Esophagus squamous epithelium (tissue), 5 donors: ENCODE data around the gene TMEM9. TPM values are rescaled to one million over a fixed set of nuclear protein-coding genes. Genes with fewer than 3 reads are reported as not detected.

Experiments
- DNase-seq: peaks from one replicate; lab custom pipeline; 2025; lab: John Stamatoyannopoulos, UW
- H3K27ac ChIP-seq, 4 donors: fragments of 200-600 bp; sonication (generic); one replicate each; pipeline ENCODE4 v1.5.1; 2016 to 2019; ENCODE audit warnings: mild to moderate bottlenecking in 1 of 4
- H3K27me3 ChIP-seq, 4 donors: fragments of 200-600 bp; sonication (generic); 1 replicate in 3 of 4; 2 replicates in 1 of 4; pipeline versions ENCODE4 v1.5.1 to v1.6.0; 2017 to 2021; ENCODE audit warnings: antibody characterized with exemption in 1 of 4
- H3K36me3 ChIP-seq, 3 donors: fragments of 200-600 bp; sonication (generic); one replicate each; pipeline ENCODE4 v1.5.1; 2016 to 2019
- H3K4me1 ChIP-seq, 3 donors: fragments of 200-600 bp; sonication (generic); one replicate each; pipeline ENCODE4 v1.5.1; 2017 to 2019
- H3K4me3 ChIP-seq, 4 donors: fragments of 200-600 bp; sonication (generic); 1 replicate in 3 of 4; 2 replicates in 1 of 4; pipeline ENCODE4 v1.5.1; 2016 to 2019; ENCODE audit warnings: mild to moderate bottlenecking in 2 of 4, moderate library complexity in 1 of 4
- H3K9me3 ChIP-seq, 3 donors: fragments of 200-600 bp; sonication (generic); one replicate each; pipeline ENCODE4 v1.5.1; 2016 to 2019
- CTCF ChIP-seq, 6 experiments: fragments of 450-650 bp in 4 of 6; fragments of 200-600 bp in 2 of 6; sonication (generic) in 2 of 6; IDR thresholded peaks; one replicate each; pipeline ENCODE4 v1.5.1; 2016 to 2019; ENCODE audit warnings: antibody characterized with exemption in 6 of 6, mild to moderate bottlenecking in 4 of 6, moderate library complexity in 4 of 6
- POLR2A ChIP-seq, 4 donors: fragments of 450-650 bp; IDR thresholded peaks; one replicate each; pipeline ENCODE4 v1.6.1; 2017; ENCODE audit warnings: antibody characterized with exemption in 4 of 4, mild to moderate bottlenecking in 4 of 4, moderate library complexity in 3 of 4
- WGBS, 2 donors: methylation state at CpG; one replicate each; pipeline ENCODE4 v1.1.5; 2018; 5-methylcytosine and 5-hydroxymethylcytosine counted together
- intact Hi-C: fragments of 100-400 bp; cut with DNase I; formaldehyde crosslinking; loops from one replicate; pipeline ENCODE4 v1.15.0; 2022
- total RNA-seq, 4 donors: library from RNA; depleted of rRNA; stranded (reverse); fragments of >200 nt; gene quantifications; one replicate each; pipeline ENCODE4 v1.1.0, GENCODE V29; 2016
- donor health status: DM: yes; HTN: yes; CAD: no.

Gene TMEM9
- total RNA-seq, 4 donors from 2014 or later: 17.7 to 62.3 (median 30.3) TPM

GRCh38 chr1:201098992-201099677, 55.1 kb downstream of the TMEM9 start:
- intact Hi-C loops: no loop called here
- WGBS, 2 donors: 60 to 74% methylated on average over 1 to 4 of the region's 5 CpGs
- no peak for DNase-seq
- Histone ChIP-seq H3K27ac (no peak overlapping the region), H3K4me3 (no peak overlapping the region), H3K9me3 (no peaks in the 10 kb centered on the region), H3K27me3 (no peaks in the 10 kb centered on the region), H3K36me3 (no peaks in the 10 kb centered on the region), H3K4me1 (peaks cover 0 to 5% (median 0%) of the 10 kb centered on the region in 3 donors)
- no peak for TF ChIP-seq POLR2A (IDR thresholded peaks at IDR 0.05)
- TF ChIP-seq CTCF (IDR thresholded peaks at IDR 0.05): no peak

- TF ChIP-seq CTCF (IDR thresholded peaks at IDR 0.05) (no peak), POLR2A (IDR thresholded peaks at IDR 0.05) (no peak)
- no peak overlapping the region for H3K27ac ChIP-seq
- no peaks in the 10 kb centered on the region for H3K27me3 ChIP-seq
- 83 to 86% methylated on average over 17 of the region's 17 CpGs for WGBS, 2 donors
- intact Hi-C loops: no loop called here
- DNase-seq: no peak
- H3K36me3 ChIP-seq: no peaks in the 10 kb centered on the region
- H3K4me3 ChIP-seq: no peak overlapping the region
- H3K9me3 ChIP-seq: no peaks in the 10 kb centered on the region
- H3K4me1 ChIP-seq: peaks cover 0 to 5% (median 0%) of the 10 kb centered on the region in 3 donors
Measured at GRCh38 chr1:201096977-201097856, 57.1 kb downstream of the TMEM9 start.

- Histone ChIP-seq H3K27me3 (no peaks in the 10 kb centered on the region), H3K4me3 (no peak overlapping the region), H3K27ac (no peak overlapping the region), H3K9me3 (no peaks in the 10 kb centered on the region), H3K4me1 (peaks cover 0 to 5% (median 0%) of the 10 kb centered on the region in 3 donors), H3K36me3 (no peaks in the 10 kb centered on the region)
- WGBS, 2 donors: 33 to 35% methylated on average over 3 of the region's 5 CpGs
- TF ChIP-seq POLR2A (IDR thresholded peaks at IDR 0.05) (no peak), CTCF (IDR thresholded peaks at IDR 0.05) (no peak)
- intact Hi-C loops: no loop called here
- DNase-seq: no peak
Measured at GRCh38 chr1:201096041-201096461, 58.2 kb downstream of the TMEM9 start.

GRCh38 chr1:201095581-201095980, 58.7 kb downstream of the TMEM9 start:
- no peaks in the 10 kb centered on the region for H3K27me3 ChIP-seq
- TF ChIP-seq CTCF (IDR thresholded peaks at IDR 0.05) (no peak), POLR2A (IDR thresholded peaks at IDR 0.05) (no peak)
- H3K9me3 ChIP-seq: no peaks in the 10 kb centered on the region
- H3K4me1 ChIP-seq: peaks cover 0 to 5% (median 0%) of the 10 kb centered on the region in 3 donors
- intact Hi-C loops: no loop called here
- no peaks in the 10 kb centered on the region for H3K36me3 ChIP-seq
- H3K4me3 ChIP-seq: no peak overlapping the region
- H3K27ac ChIP-seq: no peak overlapping the region
- DNase-seq: no peak
- WGBS, 2 donors: 33 to 56% methylated on average over 1 to 2 of the region's 2 CpGs

GRCh38 chr1:201094832-201095231, 59.4 kb downstream of the TMEM9 start:
- DNase-seq: no peak
- Histone ChIP-seq H3K27ac (no peak overlapping the region), H3K36me3 (no peaks in the 10 kb centered on the region), H3K4me3 (no peak overlapping the region), H3K4me1 (peaks cover 0 to 5% (median 0%) of the 10 kb centered on the region in 3 donors), H3K9me3 (no peaks in the 10 kb centered on the region), H3K27me3 (no peaks in the 10 kb centered on the region)
- 69 to 70% methylated on average over 3 to 4 of the region's 4 CpGs for WGBS, 2 donors
- intact Hi-C loops: no loop called here
- TF ChIP-seq POLR2A (IDR thresholded peaks at IDR 0.05) (no peak), CTCF (IDR thresholded peaks at IDR 0.05) (no peak)
